ENCODE data around the gene TMEM134. TPM values are rescaled to one million over a fixed set of nuclear protein-coding genes. Genes with fewer than 3 reads are reported as not detected.

The TMEM134 gene
- total RNA-seq, 1 experiment from 2014 or later, result 17.3 TPM

GRCh38 chr11:67458266-67458665, 10.8 kb downstream of the TMEM134 start:
- DNase-seq (ENCODE audit: low spot score), result no peak

- no peak for DNase-seq (ENCODE audit: low spot score)
Observed at GRCh38 chr11:67457453-67457852, 11.6 kb downstream of the TMEM134 start.

- no peak for DNase-seq (ENCODE audit: low spot score)
Observed at GRCh38 chr11:67456068-67456705, 12.9 kb downstream of the TMEM134 start.

- DNase-seq (ENCODE audit: low spot score), result no peak
Observed at GRCh38 chr11:67455054-67455453, 14.0 kb downstream of the TMEM134 start, which contains the start of gene CABP4. Gene CABP4 (plus strand): TSS chr11:67455354. CDS start chr11:67455424, 70 bp downstream.

GRCh38 chr11:67453816-67454732, 15.0 kb downstream of the TMEM134 start:
- DNase-seq (ENCODE audit: low spot score), result no peak

- no peak for DNase-seq (ENCODE audit: low spot score)
Observed at GRCh38 chr11:67452141-67452952, 16.7 kb downstream of the TMEM134 start, which contains the start of gene GPR152. Gene GPR152 (minus strand): TSS chr11:67452729. CDS start chr11:67452724, 5 bp downstream.

- DNase-seq (ENCODE audit: low spot score), result no peak
Observed at GRCh38 chr11:67451658-67451976, 17.4 kb downstream of the TMEM134 start.

- DNase-seq (ENCODE audit: low spot score), result no peak
Observed at GRCh38 chr11:67450796-67451657, 18.0 kb downstream of the TMEM134 start.

GRCh38 chr11:67449116-67449844, 19.8 kb downstream of the TMEM134 start:
- no peak for DNase-seq (ENCODE audit: low spot score)

GRCh38 chr11:67448220-67448609, 20.8 kb downstream of the TMEM134 start:
- DNase-seq (ENCODE audit: low spot score), result no peak

GRCh38 chr11:67445515-67445914, 23.5 kb downstream of the TMEM134 start:
- DNase-seq (ENCODE audit: low spot score), result no peak

GRCh38 chr11:67442504-67443404, 26.3 kb downstream of the TMEM134 start:
- no peak for DNase-seq (ENCODE audit: low spot score)

- no peak for DNase-seq (ENCODE audit: low spot score)
Observed at GRCh38 chr11:67441731-67442351, 27.2 kb downstream of the TMEM134 start.

- no peak for DNase-seq (ENCODE audit: low spot score)
Observed at GRCh38 chr11:67441098-67441563, 27.9 kb downstream of the TMEM134 start.

- no peak for DNase-seq (ENCODE audit: low spot score)
Observed at GRCh38 chr11:67440229-67441097, 28.6 kb downstream of the TMEM134 start.

GRCh38 chr11:67439321-67440228, 29.5 kb downstream of the TMEM134 start:
- DNase-seq (ENCODE audit: low spot score), result peak; percentile 39
